Panc1 (cell line): ENCODE results near the gene SLC35E2B.

Source experiments
- SIN3A ChIP-seq: IDR thresholded peaks from 2 replicates; pipeline ENCODE4 v1.6.1; 2012; ENCODE audit warnings: low read depth, mild to moderate bottlenecking, low read length, moderate library complexity, borderline replicate concordance; ENCODE audit not compliant: insufficient read depth
- TF ChIP-seq, protein P1 (sequence below): fragments of 450-650 bp; IDR thresholded peaks from 2 replicates; pipeline ENCODE4 v1.5.1; 2017; ENCODE audit warnings: mild to moderate bottlenecking

DNA sequence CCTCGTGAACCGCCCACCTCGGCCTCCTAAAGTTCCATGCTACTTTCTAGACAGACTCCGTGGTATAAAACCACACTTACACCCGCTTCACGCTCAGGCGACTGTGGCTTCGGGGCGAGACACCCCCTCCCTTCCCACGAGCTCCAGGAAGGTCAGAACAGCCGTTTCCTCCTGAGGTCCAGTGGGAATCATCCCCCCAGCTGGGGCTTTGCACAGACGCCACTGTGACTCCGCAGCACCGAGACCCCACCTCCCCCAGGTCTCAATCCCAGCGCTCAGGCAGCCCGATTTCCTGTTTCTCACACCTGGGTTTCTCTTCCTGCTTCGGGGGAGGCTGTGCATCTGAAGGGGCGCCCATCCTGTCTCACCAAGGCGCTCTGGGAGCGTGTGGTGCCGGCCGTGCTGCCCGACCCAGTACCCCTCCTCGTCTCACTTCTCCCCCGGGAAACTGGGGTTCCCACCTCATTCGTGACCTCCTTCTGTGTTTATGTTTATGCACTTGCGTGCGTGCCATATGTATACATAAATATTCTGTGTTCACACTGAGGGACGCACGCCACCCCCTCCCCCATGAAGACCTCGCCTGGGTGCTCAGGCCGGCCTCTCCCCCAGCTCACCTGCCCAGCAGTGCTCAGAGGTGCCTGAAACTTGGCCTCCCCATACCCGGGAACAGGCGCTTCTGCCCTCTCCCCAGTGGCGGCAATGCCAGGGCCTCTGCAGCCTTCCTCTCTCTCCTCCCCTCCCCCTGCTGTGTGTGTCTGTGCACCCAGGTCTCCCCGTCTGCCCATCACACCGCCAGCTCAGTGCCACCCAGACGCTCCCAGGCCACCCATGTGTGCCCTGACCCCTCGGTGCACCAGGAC lies 14.6 kb downstream of the SLC35E2B start:
- TF ChIP-seq, protein P1, sequence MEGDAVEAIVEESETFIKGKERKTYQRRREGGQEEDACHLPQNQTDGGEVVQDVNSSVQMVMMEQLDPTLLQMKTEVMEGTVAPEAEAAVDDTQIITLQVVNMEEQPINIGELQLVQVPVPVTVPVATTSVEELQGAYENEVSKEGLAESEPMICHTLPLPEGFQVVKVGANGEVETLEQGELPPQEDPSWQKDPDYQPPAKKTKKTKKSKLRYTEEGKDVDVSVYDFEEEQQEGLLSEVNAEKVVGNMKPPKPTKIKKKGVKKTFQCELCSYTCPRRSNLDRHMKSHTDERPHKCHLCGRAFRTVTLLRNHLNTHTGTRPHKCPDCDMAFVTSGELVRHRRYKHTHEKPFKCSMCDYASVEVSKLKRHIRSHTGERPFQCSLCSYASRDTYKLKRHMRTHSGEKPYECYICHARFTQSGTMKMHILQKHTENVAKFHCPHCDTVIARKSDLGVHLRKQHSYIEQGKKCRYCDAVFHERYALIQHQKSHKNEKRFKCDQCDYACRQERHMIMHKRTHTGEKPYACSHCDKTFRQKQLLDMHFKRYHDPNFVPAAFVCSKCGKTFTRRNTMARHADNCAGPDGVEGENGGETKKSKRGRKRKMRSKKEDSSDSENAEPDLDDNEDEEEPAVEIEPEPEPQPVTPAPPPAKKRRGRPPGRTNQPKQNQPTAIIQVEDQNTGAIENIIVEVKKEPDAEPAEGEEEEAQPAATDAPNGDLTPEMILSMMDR, result no peak
- TF ChIP-seq SIN3A, result no peak
